GM19395 (cell line): Measurements from ENCODE around the gene CUL7.
"Not testable (repeated sequence)": the region's sequence is repeated elsewhere in the genome, so short reads cannot be mapped to it uniquely, and the experiment has no call there.

Experiments used
- ATAC-seq: cut with Tn5 transposase; IDR thresholded peaks from one replicate; pipeline ENCODE4 v1.9.1; 2021; ENCODE audit warnings: mild to moderate bottlenecking, moderate library complexity; ENCODE audit not compliant: unreplicated experiment

CUL7 gene

GRCh38 chr6:43053545-43054205 is at the start of gene CUL7:
CUL7 (minus strand) TSS chr6:43053851; CDS start chr6:43052788, 1,063 bp downstream.
- peak; percentile 87 for ATAC-seq

- no peak for ATAC-seq
Measured at GRCh38 chr6:43101497-43101896, 47.8 kb upstream of the CUL7 start.

- no peak for ATAC-seq
Measured at GRCh38 chr6:43097502-43097901, 43.9 kb upstream of the CUL7 start.

GRCh38 chr6:43097098-43097489 is 43.4 kb upstream of the CUL7 start:
- no peak for ATAC-seq

- no peak for ATAC-seq
Measured at GRCh38 chr6:43096451-43097097, 42.9 kb upstream of the CUL7 start.

- ATAC-seq: no peak
Measured at GRCh38 chr6:43095939-43096338, 42.3 kb upstream of the CUL7 start.

GRCh38 chr6:43093436-43094289 is 40.0 kb upstream of the CUL7 start:
- no peak for ATAC-seq

- ATAC-seq: no peak
Measured at GRCh38 chr6:43092635-43093034, 39.0 kb upstream of the CUL7 start.

GRCh38 chr6:43091436-43091991 is 37.9 kb upstream of the CUL7 start:
- no peak for ATAC-seq

- ATAC-seq: no peak
Measured at GRCh38 chr6:43091020-43091419, 37.4 kb upstream of the CUL7 start.

GRCh38 chr6:43090559-43090956 is 36.9 kb upstream of the CUL7 start:
- no peak for ATAC-seq

GRCh38 chr6:43089874-43090558 is 36.4 kb upstream of the CUL7 start:
- ATAC-seq: no peak

- no peak for ATAC-seq
Measured at GRCh38 chr6:43089467-43089866, 35.8 kb upstream of the CUL7 start.

GRCh38 chr6:43088654-43089056 is 35.0 kb upstream of the CUL7 start:
- ATAC-seq: no peak

- no peak for ATAC-seq
Measured at GRCh38 chr6:43086022-43086658, 32.5 kb upstream of the CUL7 start.

- no peak for ATAC-seq
Measured at GRCh38 chr6:43082806-43083655, 29.4 kb upstream of the CUL7 start.

GRCh38 chr6:43081922-43082321 is 28.3 kb upstream of the CUL7 start:
- ATAC-seq: not testable (repeated sequence)

GRCh38 chr6:43081043-43081442 is 27.4 kb upstream of the CUL7 start:
- ATAC-seq: no peak

GRCh38 chr6:43078691-43079090 is 25.0 kb upstream of the CUL7 start:
- no peak for ATAC-seq
